ENCODE data around the gene ZNF507.

DNA sequence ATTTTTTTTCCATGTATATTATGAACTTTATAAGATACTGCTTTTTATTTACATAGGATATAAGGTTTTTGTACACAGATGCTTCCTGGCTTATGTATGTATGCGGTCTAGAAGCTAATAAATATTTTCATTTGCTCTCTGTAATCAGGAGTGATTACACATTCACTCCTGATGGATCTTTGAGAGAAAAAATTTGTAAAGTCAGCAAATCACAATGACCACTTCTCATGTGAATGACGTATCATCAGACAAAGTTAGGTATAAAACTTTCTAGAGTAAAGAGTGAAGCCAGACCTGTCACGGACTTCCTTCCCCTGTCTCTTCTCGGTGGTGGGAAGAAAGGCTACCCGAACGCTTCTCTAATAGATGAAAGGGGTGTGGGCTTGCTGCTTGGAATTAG is 91.3 kb downstream of the ZNF507 start:
- TF ChIP-seq POLR2A (IDR thresholded peaks at IDR 0.05) (no peak), EP300 (IDR thresholded peaks at IDR 0.05) (no peak)
- TF ChIP-seq, protein P1, sequence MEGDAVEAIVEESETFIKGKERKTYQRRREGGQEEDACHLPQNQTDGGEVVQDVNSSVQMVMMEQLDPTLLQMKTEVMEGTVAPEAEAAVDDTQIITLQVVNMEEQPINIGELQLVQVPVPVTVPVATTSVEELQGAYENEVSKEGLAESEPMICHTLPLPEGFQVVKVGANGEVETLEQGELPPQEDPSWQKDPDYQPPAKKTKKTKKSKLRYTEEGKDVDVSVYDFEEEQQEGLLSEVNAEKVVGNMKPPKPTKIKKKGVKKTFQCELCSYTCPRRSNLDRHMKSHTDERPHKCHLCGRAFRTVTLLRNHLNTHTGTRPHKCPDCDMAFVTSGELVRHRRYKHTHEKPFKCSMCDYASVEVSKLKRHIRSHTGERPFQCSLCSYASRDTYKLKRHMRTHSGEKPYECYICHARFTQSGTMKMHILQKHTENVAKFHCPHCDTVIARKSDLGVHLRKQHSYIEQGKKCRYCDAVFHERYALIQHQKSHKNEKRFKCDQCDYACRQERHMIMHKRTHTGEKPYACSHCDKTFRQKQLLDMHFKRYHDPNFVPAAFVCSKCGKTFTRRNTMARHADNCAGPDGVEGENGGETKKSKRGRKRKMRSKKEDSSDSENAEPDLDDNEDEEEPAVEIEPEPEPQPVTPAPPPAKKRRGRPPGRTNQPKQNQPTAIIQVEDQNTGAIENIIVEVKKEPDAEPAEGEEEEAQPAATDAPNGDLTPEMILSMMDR (IDR thresholded peaks at IDR 0.05), result no peak

Data from ovary (tissue), 3 donors.